Stimulated activated CD4-positive, alpha-beta T cell treated with anti-CD3 and anti-CD28 coated beads, Interleukin-12 subunit alpha, Interleukin-12 subunit beta, amount 100 ng/mL, for 48 hours (primary cell): ENCODE results near the gene CASP10.
"Not testable (repeated sequence)": the region's sequence is repeated elsewhere in the genome, so short reads cannot be mapped to it uniquely, and the experiment has no call there.

Experiments
- DNase-seq, 3 donors: peaks; one replicate each; pipeline ENCODE4 v3.0.0-alpha.2; 2020; ENCODE audit warnings: low read depth in 2 of 3, low spot score in 1 of 3

CASP10 gene, protein sequence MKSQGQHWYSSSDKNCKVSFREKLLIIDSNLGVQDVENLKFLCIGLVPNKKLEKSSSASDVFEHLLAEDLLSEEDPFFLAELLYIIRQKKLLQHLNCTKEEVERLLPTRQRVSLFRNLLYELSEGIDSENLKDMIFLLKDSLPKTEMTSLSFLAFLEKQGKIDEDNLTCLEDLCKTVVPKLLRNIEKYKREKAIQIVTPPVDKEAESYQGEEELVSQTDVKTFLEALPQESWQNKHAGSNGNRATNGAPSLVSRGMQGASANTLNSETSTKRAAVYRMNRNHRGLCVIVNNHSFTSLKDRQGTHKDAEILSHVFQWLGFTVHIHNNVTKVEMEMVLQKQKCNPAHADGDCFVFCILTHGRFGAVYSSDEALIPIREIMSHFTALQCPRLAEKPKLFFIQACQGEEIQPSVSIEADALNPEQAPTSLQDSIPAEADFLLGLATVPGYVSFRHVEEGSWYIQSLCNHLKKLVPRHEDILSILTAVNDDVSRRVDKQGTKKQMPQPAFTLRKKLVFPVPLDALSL

GRCh38 chr2:201182650-201183364 is at the start of gene CASP10:
Gene CASP10, plus strand, starts transcription at chr2:201183141. Its CDS starts 2,637 bp downstream, at chr2:201185778.
- no peak for DNase-seq

DNA sequence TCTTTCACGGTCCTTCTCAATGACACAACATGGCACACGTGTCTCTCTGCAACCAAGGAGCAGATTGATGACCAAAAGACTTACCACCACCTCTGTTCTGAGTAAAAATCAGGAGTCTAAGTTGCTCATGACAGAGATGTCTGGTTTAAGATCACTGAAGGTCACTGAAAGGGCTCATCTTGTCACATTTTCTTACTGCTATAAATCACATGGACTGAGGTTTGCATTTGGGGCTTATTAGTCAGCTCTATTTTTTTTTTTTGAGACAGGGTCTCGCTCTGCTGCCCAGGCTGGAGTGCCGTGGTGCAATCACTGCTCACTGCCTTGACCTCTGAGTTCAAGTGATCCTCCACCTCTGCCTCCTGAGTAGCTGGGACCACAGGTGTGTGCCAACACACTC is 47.6 kb upstream of the CASP10 start:
- DNase-seq, result no peak

DNA sequence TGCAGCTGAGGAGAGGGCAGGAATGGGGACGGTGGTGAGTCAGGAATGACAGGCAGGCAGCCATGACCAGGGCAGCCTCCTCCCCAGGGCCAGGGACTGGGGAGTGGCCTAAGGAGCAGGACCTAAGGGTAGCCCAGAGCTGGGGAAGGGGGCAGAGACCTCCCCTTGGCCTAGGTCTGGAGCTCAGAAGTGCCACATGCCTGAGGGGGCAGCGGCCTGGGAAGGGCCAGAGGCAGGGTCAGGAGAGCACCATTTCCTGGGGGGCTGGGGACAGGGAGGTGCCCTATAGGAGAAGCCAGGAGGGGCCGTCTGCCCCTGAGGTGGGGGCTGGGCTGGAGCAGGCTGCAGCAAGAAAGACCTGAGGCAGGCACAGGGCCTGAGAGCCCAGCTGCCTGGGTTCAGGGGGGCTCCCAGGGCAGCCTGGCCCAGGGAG is 46.0 kb upstream of the CASP10 start:
- DNase-seq, result no peak

DNA sequence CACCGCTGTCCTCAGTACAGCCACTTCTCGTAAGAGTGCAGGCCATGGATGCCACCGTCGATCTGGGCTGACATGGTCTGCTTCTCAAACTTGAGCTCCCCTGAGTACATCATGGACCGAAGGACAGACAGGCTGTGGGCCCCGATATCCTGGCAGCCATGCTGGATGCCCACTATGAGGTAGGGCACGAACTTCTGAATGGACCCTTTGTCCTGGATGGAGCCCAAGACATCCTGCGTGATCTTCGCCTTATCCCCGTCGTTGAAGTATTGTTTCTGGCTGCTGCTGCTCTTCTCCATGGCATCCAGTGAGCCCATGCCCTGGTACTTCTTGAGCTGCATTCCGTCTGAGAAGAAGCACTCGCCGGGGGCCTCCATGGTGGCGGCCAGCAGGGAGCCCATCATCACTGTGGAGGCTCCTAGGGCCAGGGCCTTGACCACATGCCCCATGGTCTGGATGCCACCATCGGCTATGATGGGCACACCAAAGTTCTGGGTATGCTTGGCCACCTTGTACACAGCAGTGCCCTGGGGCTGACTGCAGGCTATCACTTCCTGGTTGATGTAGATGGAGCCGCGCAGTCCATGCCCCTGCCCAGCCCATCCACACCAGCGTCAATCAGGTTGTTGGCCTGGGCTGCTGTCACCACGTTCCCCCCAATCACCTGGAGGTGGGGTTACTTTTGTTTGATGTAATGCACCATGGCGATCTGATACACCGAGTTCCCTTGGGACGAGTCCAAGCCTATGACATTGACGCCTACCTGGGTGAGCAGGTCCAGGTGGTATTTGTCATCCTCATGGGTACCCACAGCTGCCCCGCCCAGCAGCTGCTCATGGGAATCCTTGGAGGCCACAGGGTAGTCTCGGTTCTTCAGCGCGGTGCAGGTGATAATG is 45.2 kb upstream of the CASP10 start:
- no peak for DNase-seq

DNA sequence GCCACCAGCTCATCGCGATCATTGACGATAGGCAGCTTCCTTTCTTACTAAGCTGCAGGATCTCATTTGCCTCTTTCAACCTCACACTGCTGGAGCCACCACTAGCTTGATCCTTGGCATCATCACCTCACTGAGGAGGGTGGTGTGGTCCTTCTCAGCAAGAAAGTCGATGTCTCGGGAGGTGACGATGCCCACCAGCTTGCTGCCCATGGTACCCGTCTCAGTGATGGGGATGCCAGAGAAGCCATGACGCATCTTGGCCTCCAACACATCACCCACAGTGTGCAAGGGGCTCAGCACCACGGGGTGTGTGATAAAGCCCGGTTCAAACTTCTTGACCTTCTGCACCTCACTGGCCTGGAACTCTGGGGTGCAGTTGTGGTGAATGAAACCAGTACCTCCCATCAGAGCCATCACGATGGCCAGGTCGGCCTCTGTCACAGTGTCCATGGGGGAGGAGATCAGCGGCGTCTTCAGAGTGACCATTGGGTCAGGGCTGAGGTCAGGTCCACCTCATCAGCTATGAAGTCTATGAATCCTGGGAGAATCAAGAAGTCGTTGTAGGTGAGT is 44.5 kb upstream of the CASP10 start:
- no peak for DNase-seq

GRCh38 chr2:201138986-201139781 is 43.8 kb upstream of the CASP10 start:
- DNase-seq, result not testable (repeated sequence)

- DNase-seq, result no peak
Observed at GRCh38 chr2:201139836-201140604, 42.9 kb upstream of the CASP10 start.

DNA sequence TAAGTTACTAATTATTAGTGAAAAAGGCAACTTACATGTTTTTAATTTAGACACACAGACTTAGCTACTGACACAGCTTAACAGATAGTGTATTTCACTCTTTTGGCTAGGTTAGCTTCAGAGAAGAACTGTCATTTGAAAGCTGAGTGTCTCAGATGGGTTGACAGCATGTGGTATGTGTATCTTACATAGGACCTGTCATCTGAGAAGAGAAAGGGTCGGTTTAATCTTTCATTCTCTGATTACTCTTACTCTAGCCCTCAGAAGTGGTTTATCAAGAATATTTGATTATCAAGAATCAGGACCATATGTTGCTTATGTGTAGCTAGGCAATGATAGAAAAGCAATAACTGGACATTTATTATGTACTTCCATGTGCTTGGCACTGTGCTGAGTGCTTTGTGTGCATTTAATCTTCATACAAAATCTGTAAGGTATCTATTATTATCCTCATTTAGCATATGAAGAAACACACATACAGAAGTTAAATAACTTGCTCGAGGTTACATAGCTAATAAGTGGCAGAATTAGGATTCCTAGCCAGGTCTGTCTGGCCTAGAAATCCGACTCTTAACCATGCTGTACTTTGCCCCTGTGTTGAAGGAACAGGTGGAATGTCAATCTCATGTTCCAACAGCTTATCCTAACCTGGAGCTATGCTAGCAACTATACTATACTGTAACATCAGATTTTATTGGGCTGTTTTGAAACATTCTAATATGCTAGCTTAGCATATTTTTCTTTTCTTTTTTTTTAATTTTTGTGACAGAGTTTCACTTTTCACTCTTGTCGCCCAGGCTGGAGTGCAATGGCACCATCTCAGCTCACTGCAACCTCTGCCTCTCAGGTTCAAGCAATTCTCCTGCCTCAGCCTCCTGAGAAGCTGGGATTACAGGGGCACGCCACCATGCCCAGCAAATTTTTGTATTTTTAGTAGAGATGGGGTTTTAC is 38.6 kb upstream of the CASP10 start:
- DNase-seq, result no peak

- DNase-seq, result no peak
Observed at GRCh38 chr2:201148434-201148990, 34.4 kb upstream of the CASP10 start.

- DNase-seq, result no peak
Observed at GRCh38 chr2:201149064-201149820, 33.7 kb upstream of the CASP10 start.

DNA sequence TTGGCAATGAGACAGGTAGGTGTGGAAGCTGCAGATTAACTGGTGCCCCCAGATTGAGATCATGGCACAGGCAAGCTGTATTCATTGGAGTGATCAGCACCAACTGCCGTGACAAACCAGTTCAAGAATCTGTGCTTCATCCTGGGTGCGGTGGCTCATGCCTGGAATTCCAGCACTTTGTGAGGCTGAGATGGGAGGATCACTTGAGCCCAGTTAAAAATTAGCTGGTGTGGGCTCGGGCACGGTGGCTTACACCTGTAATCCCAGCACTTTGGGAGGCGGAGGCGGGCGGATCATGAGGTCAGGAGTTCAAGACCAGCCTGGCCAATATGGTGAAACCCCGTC is 33.1 kb upstream of the CASP10 start:
- not testable (repeated sequence) for DNase-seq

GRCh38 chr2:201150454-201151020 is 32.4 kb upstream of the CASP10 start:
- no peak for DNase-seq

DNA sequence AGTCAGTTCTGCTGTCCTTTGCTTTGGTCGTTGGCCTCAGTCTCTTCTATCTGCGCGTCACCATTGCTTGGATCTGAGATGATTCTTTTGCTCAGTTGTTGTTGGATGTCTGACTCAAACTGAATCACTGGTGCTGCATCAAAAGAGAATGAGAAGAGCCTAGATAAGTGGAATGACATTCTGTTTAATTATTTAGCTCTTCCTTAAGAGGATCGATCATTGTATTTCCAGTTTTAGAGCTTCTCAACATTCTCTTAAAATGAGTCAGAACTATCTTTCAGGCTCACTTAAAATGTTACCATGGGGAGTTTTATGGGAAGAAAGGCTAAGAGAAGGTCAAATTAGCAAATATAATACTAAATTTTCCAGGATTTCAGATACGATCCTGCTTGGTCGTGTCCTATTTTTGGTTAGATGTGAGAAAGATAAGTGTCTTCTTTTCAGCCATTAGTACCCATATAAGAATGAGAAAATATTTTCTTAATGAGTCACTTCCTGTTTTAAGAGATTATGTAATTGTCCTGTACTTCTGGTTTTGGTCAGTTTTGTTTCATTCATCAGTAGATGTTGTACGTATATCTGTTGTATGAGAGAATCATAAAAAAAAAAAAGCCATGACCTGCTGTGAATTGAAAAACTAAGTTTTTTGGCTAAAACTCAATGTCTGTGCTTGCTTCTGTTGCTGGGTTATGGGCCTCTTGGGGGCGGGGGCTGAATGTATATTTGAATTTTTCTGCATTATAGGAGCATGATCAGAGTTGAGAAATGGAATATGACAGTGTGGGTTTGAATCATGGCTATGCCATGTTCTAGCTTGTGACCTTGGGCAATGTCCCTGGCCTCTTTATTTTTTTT is 31.6 kb upstream of the CASP10 start:
- DNase-seq, result no peak

GRCh38 chr2:201152517-201152916 is 30.4 kb upstream of the CASP10 start:
- DNase-seq, result no peak

- DNase-seq, result no peak
Observed at GRCh38 chr2:201152999-201153815, 29.7 kb upstream of the CASP10 start.
